HG03135 (cell line): ENCODE data around the gene NRP2.

Experiments used
- ATAC-seq: cut with Tn5 transposase; IDR thresholded peaks from one replicate; pipeline ENCODE4 v1.9.1; 2021; ENCODE audit warnings: mild to moderate bottlenecking, moderate library complexity; ENCODE audit not compliant: unreplicated experiment

NRP2 gene

GRCh38 chr2:205845446-205845845 lies 163.1 kb downstream of the NRP2 start:
- ATAC-seq, result no peak
